GM12878 (cell line): ENCODE results near the gene ZBED3. TPM values are rescaled to one million over a fixed set of nuclear protein-coding genes. Genes with fewer than 3 reads are reported as not detected.

Experiments used
- ATAC-seq: fragments of 200-7000 bp; cut with Tn5 transposase; 3 replicates; pipeline ENCODE4 v1.9.1; 2020; ENCODE audit warnings: mild to moderate bottlenecking, moderate library complexity
- BruUV-seq: library from RNA; stranded (reverse); fragments of 400-500 nt; replicated peaks from 2 replicates; lab custom pipeline; 2021; lab: Mats Ljungman, UMichigan
- CTCF ChIA-PET: fragments of 300-600 bp; sonication (Branson Sonifier 250); formaldehyde crosslinking; extraction: SDS; loops from one replicate; lab custom pipeline; 2021; ENCODE audit warnings: inconsistent platforms; lab: Yijun Ruan, JAX
- POLR2A ChIA-PET: fragments of 350-600 bp; formaldehyde crosslinking; extraction: SDS; loops from one replicate; lab custom pipeline; 2021; ENCODE audit warnings: inconsistent platforms; lab: Charles Lee
- RAD21 ChIA-PET: fragments of 300-600 bp; sonication (Branson Sonifier 250); formaldehyde crosslinking; loops from one replicate; lab custom pipeline; 2023; ENCODE audit warnings: antibody characterized with exemption; ENCODE audit not compliant: unreplicated experiment; lab: Charles Lee
- SMC1A ChIA-PET: fragments of 300-600 bp; sonication (Branson Sonifier 250); formaldehyde crosslinking; loops from one replicate; lab custom pipeline; 2023; ENCODE audit not compliant: unreplicated experiment, uncharacterized antibody; lab: Charles Lee
- DNase-seq: peaks from one replicate; pipeline ENCODE4 v3.0.0-alpha.2; 2011; ENCODE audit warnings: low read depth, low spot score
- FAIRE-seq: peaks from 3 replicates; lab custom pipeline; 2011; peaks lifted over from hg19 to GRCh38; lab: Jason Lieb, UNC
- H2AFZ ChIP-seq: 2 replicates; pipeline ENCODE4 v1.6.0; 2011; ENCODE audit warnings: low read depth, low read length, control low read depth; ENCODE audit not compliant: control insufficient read depth
- H3K27ac ChIP-seq: 2 replicates; pipeline ENCODE4 v1.5.1; 2011; ENCODE audit warnings: control low read depth; ENCODE audit not compliant: control insufficient read depth, insufficient read depth
- H3K27me3 ChIP-seq, 2 experiments: replicated peaks in 1 of 2; 2 replicates each; pipeline versions ENCODE4 v1.6.0 to v1.6.1; 2011; ENCODE audit warnings: low read length in 1 of 2; ENCODE audit not compliant: control insufficient read depth in 2 of 2, insufficient read depth in 2 of 2
- H3K36me3 ChIP-seq, 2 experiments: 2 replicates each; pipeline ENCODE4 v1.5.1; 2011; ENCODE audit warnings: low read length in 1 of 2; ENCODE audit not compliant: control insufficient read depth in 2 of 2, insufficient read depth in 2 of 2
- H3K4me1 ChIP-seq: 2 replicates; pipeline ENCODE4 v1.6.1; 2011; ENCODE audit warnings: mild to moderate bottlenecking, low read length, moderate library complexity, mixed read lengths; ENCODE audit not compliant: control insufficient read depth, insufficient read depth
- H3K4me2 ChIP-seq: 2 replicates; pipeline ENCODE4 v1.6.0; 2011; ENCODE audit warnings: control low read depth; ENCODE audit not compliant: control insufficient read depth, insufficient read depth
- H3K4me3 ChIP-seq: fragments of 200-600 bp; sonication (generic); 2 replicates; pipeline ENCODE4 v1.5.1; 2016
- H3K79me2 ChIP-seq: 2 replicates; pipeline ENCODE4 v1.6.0; 2011; ENCODE audit warnings: low read length; ENCODE audit not compliant: control insufficient read depth, insufficient read depth
- H3K9ac ChIP-seq: 2 replicates; pipeline ENCODE4 v1.8.0; 2011; ENCODE audit warnings: low read length, control low read depth, mixed read lengths; ENCODE audit not compliant: control insufficient read depth, insufficient read depth
- H3K9me3 ChIP-seq: replicated peaks from 3 replicates; pipeline ENCODE4 v1.5.1; 2011; ENCODE audit warnings: mild to moderate bottlenecking, low read length; ENCODE audit not compliant: control insufficient read depth, insufficient read depth
- H4K20me1 ChIP-seq: 2 replicates; pipeline ENCODE4 v1.6.0; 2011; ENCODE audit not compliant: control insufficient read depth, insufficient read depth
- GABPA ChIP-seq: IDR thresholded peaks from 2 replicates; pipeline ENCODE4 v1.6.1; 2014; ENCODE audit warnings: antibody characterized with exemption, low read depth, mild to moderate bottlenecking, inconsistent platforms
- GATAD2B ChIP-seq: fragments of 450-650 bp; conservative IDR thresholded peaks from 2 replicates; pipeline ENCODE4 v1.6.1; 2017; ENCODE audit warnings: low read depth, mild to moderate bottlenecking, moderate library complexity
- MEF2B ChIP-seq: fragments of 450-650 bp; IDR thresholded peaks from 2 replicates; pipeline ENCODE4 v1.6.1; 2018; ENCODE audit warnings: mild to moderate bottlenecking, moderate library complexity; ENCODE audit not compliant: partially characterized antibody, poor library complexity, severe bottlenecking
- ZNF207 ChIP-seq: fragments of 450-650 bp; IDR thresholded peaks from 2 replicates; pipeline ENCODE4 v1.6.1; 2014; ENCODE audit warnings: antibody characterized with exemption, mild to moderate bottlenecking, borderline replicate concordance
- WGBS: methylation state at CpG from one replicate; pipeline ENCODE4 v1.1.6; 2016; ENCODE audit warnings: low lambda C conversion rate; ENCODE audit not compliant: insufficient replicate concordance, insufficient coverage; ENCODE audit errors: missing lambda C conversion rate; 5-methylcytosine and 5-hydroxymethylcytosine counted together
- in situ Hi-C: fragments of 300-500 bp; cut with MboI; formaldehyde crosslinking; loops from 9 replicates; pipeline ENCODE4 v1.14.3; 2018; ENCODE audit warnings: mixed read lengths
- intact Hi-C: fragments of 100-400 bp; cut with micrococcal nuclease; formaldehyde crosslinking; loops from one replicate; pipeline ENCODE4 v1.14.2; 2022; ENCODE audit not compliant: unreplicated experiment
- polyA plus RNA-seq, 11 experiments: library from polyadenylated mRNA; depleted of rRNA in 4 of 11; unstranded in 6 of 11; stranded (reverse) in 5 of 11; fragments of >200 nt; fragmentation: Nextera tagmentation in 4 of 11; fragmentation: Illumina TruSeq in 1 of 11; extraction: Ambion mirVana in 4 of 11; extraction: Trizol in 1 of 11; gene quantifications; 1 replicate in 1 of 11; 2 replicates in 10 of 11; pipeline versions ENCODE4 v1.2.1 to v1.2.3, GENCODE V29; 2011 to 2016; ENCODE audit warnings: inconsistent platforms in 2 of 11, missing spikeins in 2 of 11, low read depth in 1 of 11
- total RNA-seq, 4 experiments: library from RNA; depleted of rRNA in 3 of 4; stranded (reverse); fragments of >200 nt in 3 of 4; fragmentation: Illumina TruSeq in 1 of 4; extraction: Trizol in 1 of 4; gene quantifications; 2 replicates each; pipeline versions ENCODE4 v1.2.1 to v1.2.3, GENCODE V29; 2013 to 2021

The ZBED3 gene
- total and polyA plus RNA-seq, 10 of the 15 experiments (the other 5 are each of a cell fraction or from before 2014, with no cell fraction given): 1.0 to 16.9 (median 2.5) TPM

DNA sequence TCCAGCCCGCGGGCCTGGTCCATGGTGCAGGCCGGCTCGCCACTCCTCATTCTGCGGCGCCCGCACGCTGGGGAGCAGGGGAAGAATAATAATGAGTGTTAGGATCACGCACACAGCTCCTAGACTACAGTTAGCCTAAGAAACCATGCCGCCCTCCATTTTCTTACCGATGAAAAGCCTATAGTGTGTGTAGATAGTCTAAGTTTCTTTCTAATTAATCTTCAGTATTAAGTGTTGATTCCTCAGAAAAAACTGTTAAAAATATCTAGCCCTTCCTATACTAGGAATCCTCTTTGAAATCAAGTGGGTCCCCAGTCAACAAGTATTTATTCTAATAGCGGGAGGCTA lies 9.3 kb downstream of the ZBED3 start:
- ChIA-PET POLR2A (no interaction called here), CTCF (interaction anchor here (0.5 to 1.8 kb wide), 13 partner anchors 8 to 440 kb away, joined by 3 to 8 read pairs (median 4); partner anchors contain the start of gene ZBED3), RAD21 (interaction anchor here (1.1 to 2.2 kb wide), 3 partner anchors 9 to 209 kb away, joined by 3 to 19 read pairs (median 9); partner anchors contain the start of gene ZBED3), SMC1A (interaction anchor here (0.8 to 1.8 kb wide), 6 partner anchors 8 to 477 kb away, joined by 3 to 7 read pairs (median 3); no protein-coding TSS in a partner anchor)
- FAIRE-seq (no peak), DNase-seq (no peak), ATAC-seq (no peak)
- no TSS peak for BruUV-seq
- Histone ChIP-seq H3K9ac (no peak overlapping the region), H2AFZ (peak overlapping the region; percentile 56), H4K20me1 (no peaks in the 10 kb centered on the region), H3K9me3 (no peaks in the 10 kb centered on the region), H3K36me3 (peaks cover 0 to 2% of the 10 kb centered on the region in 2 experiments; a peak in 2 of 4 replicates), H3K4me2 (peak overlapping the region; percentile 79; the same call in 1 of the 2 replicates), H3K27ac (no peak overlapping the region), H3K27me3 (no peaks in the 10 kb centered on the region), H3K4me1 (0 out of 2 replicates have a peak, but pooled peaks cover 3% of the 10 kb centered on the region), H3K79me2 (no peaks in the 10 kb centered on the region), H3K4me3 (no peak overlapping the region; the same call in 1 of the 2 replicates)
- TF ChIP-seq GABPA (no peak), ZNF207 (0 out of 2 replicates have a peak, but pooled peaks have one; percentile 4), MEF2B (no peak), GATAD2B (0 out of 2 replicates have a peak, but pooled peaks have one; percentile 0)
- intact Hi-C loops (loop anchor here (2.0 kb wide), 1 partner anchor 209 kb away; no protein-coding TSS in a partner anchor), in situ Hi-C loops (loop anchor here (5.0 kb wide), 1 partner anchor 206 kb away; no protein-coding TSS in a partner anchor)
- WGBS: 74% methylated on average over 12 of the region's 12 CpGs
